Measurements from ENCODE around the gene AKR7A3.
"Not testable (repeated sequence)": the region's sequence is repeated elsewhere in the genome, so short reads cannot be mapped to it uniquely, and the experiment has no call there.

AKR7A3 gene

GRCh38 chr1:19317126-19317910 lies 28.7 kb upstream of the AKR7A3 start:
- DNase-seq (ENCODE audit: low spot score), result no peak

GRCh38 chr1:19315378-19316198 lies 27.0 kb upstream of the AKR7A3 start:
- no peak for DNase-seq (ENCODE audit: low spot score)

GRCh38 chr1:19313961-19314882 lies 25.7 kb upstream of the AKR7A3 start:
- no peak for DNase-seq (ENCODE audit: low spot score)

GRCh38 chr1:19313636-19313959 lies 25.0 kb upstream of the AKR7A3 start:
- DNase-seq (ENCODE audit: low spot score), result peak; percentile 20

- peak; percentile 72 for DNase-seq (ENCODE audit: low spot score)
Observed at GRCh38 chr1:19312782-19313635, 24.4 kb upstream of the AKR7A3 start.

- peak; percentile 95 for DNase-seq (ENCODE audit: low spot score)
Observed at GRCh38 chr1:19311931-19312781, 23.6 kb upstream of the AKR7A3 start, which contains the start of the genes AKR7A2 and SLC66A1. TSS of gene AKR7A2 (minus strand) at chr1:19312144. CDS start at chr1:19312124, 20 bp downstream. TSS of gene SLC66A1 (plus strand) at chr1:19312326. CDS start at chr1:19317678, 5,352 bp downstream.

- no peak for DNase-seq (ENCODE audit: low spot score)
Observed at GRCh38 chr1:19311503-19311930, 22.9 kb upstream of the AKR7A3 start.

GRCh38 chr1:19310720-19311502 lies 22.3 kb upstream of the AKR7A3 start:
- no peak for DNase-seq (ENCODE audit: low spot score)

GRCh38 chr1:19310061-19310460 lies 21.5 kb upstream of the AKR7A3 start:
- no peak for DNase-seq (ENCODE audit: low spot score)

GRCh38 chr1:19309123-19309813 lies 20.7 kb upstream of the AKR7A3 start:
- DNase-seq (ENCODE audit: low spot score), result no peak

GRCh38 chr1:19308509-19308907 lies 19.9 kb upstream of the AKR7A3 start:
- no peak for DNase-seq (ENCODE audit: low spot score)

- DNase-seq (ENCODE audit: low spot score), result no peak
Observed at GRCh38 chr1:19307794-19308508, 19.4 kb upstream of the AKR7A3 start.

GRCh38 chr1:19306941-19307340 lies 18.4 kb upstream of the AKR7A3 start:
- DNase-seq (ENCODE audit: low spot score), result no peak

- no peak for DNase-seq (ENCODE audit: low spot score)
Observed at GRCh38 chr1:19305880-19306279, 17.3 kb upstream of the AKR7A3 start.

GRCh38 chr1:19304081-19304480 lies 15.5 kb upstream of the AKR7A3 start:
- DNase-seq (ENCODE audit: low spot score), result not testable (repeated sequence)

- no peak for DNase-seq (ENCODE audit: low spot score)
Observed at GRCh38 chr1:19300211-19300610, 11.6 kb upstream of the AKR7A3 start.

GRCh38 chr1:19294638-19295037 lies 6.1 kb upstream of the AKR7A3 start:
- no peak for DNase-seq (ENCODE audit: low spot score)

- no peak for DNase-seq (ENCODE audit: low spot score)
Observed at GRCh38 chr1:19289244-19289643, 674 bp upstream of the AKR7A3 start.

Data from hematopoietic multipotent progenitor cell treated with erythropoietin and hydrocortisone succinate and interleukin-3 and kit ligand, for 15 days (in vitro differentiated cells).